Measurements from ENCODE around the gene MTHFD1L. TPM values are rescaled to one million over a fixed set of nuclear protein-coding genes. Genes with fewer than 3 reads are reported as not detected.
A peak's percentile ranks its signal among the peaks of the same experiment; 100 is the strongest.

MTHFD1L gene
- total and polyA plus RNA-seq, 2 donors (not counting 3 experiments of a cell fraction or from before 2014, with no cell fraction given): 40.2 to 120 TPM

DNA sequence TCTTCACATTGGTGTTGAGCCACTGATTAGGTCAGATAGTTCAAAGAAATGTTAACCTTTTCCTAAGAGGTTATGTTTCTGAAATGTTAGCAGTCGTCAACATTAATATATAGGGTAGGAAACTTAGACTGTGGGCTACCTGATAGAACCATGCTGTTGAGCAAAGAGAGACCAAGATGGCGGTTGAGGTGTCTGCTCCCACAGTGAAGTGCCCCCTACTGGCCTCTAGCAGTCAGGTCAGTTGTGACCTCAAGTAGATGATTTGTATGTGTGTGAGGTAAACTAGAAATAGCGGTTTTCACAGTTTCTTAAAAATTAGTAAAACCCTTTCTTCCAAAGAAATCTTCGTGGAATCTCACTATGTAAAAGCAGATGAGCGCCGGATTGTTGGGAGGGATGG is 40.3 kb downstream of the MTHFD1L start:
- Histone ChIP-seq H3K4me2 (ENCODE audit: insufficient read depth, low read length) (no peak overlapping the region), H3K27me3 (ENCODE audit: control insufficient read depth in 2 of 2, insufficient read depth in 2 of 2, low read length in 2 of 2) (no peaks in the 10 kb centered on the region), H3K36me3 (ENCODE audit: control insufficient read depth in 2 of 2, extremely low read depth in 1 of 2, insufficient read depth in 2 of 2, low read length in 2 of 2) (peaks cover 7 to 8% of the 10 kb centered on the region in 2 experiments), H3K4me1 (ENCODE audit: control insufficient read depth, extremely low read depth, insufficient read depth, low read length) (no peaks in the 10 kb centered on the region), H3K79me2 (ENCODE audit: control insufficient read depth, insufficient read depth, low read length) (peaks cover 5% of the 10 kb centered on the region), H3K27ac (ENCODE audit: insufficient read depth, low read depth, low read length) (no peak overlapping the region), H3K4me3 (replicated peaks in 1 of 3; ENCODE audit: insufficient read depth in 1 of 3, low read depth in 1 of 3, low read length in 3 of 3) (no peak overlapping the region), H3K9me1 (replicated peaks; ENCODE audit: control insufficient read depth, extremely low read depth, insufficient read depth, low read length) (no peaks in the 10 kb centered on the region), H4K20me1 (replicated peaks; ENCODE audit: control insufficient read depth, extremely low read depth, insufficient read depth, low read length) (no peaks in the 10 kb centered on the region), H3K9me3 (replicated peaks; ENCODE audit: control insufficient read depth, insufficient read depth, low read length) (no peaks in the 10 kb centered on the region), H2AFZ (ENCODE audit: low read depth, low read length) (no peak overlapping the region), H3K9ac (replicated peaks; ENCODE audit: extremely low read depth, insufficient read depth, low read length) (no peak overlapping the region)
- intact Hi-C loops (cut with micrococcal nuclease): no loop called here
- DNase-seq (ENCODE audit: low read depth, low spot score): no peak
- dilution Hi-C loops (cut with MboI; ENCODE audit: extremely low pct_ligation_motif_present, low sequenced_read_pairs): no loop called here
- ChIA-PET POLR2A (no interaction called here), CTCF (no interaction called here)
- FAIRE-seq: no peak
- TF ChIP-seq POLR2AphosphoS5 (IDR thresholded peaks at IDR 0.05; ENCODE audit: insufficient read depth, low read depth, low read length): no peak
- TF ChIP-seq POLR2A (IDR thresholded peaks at IDR 0.05; ENCODE audit: low read depth, low read length): no peak
- TF ChIP-seq GATA2 (IDR thresholded peaks at IDR 0.05; ENCODE audit: insufficient read depth, insufficient read length, low read depth, low read length): no peak
- no peak for TF ChIP-seq MYC (IDR thresholded peaks at IDR 0.05; ENCODE audit: low read depth, low read length)
- TF ChIP-seq JUN (IDR thresholded peaks at IDR 0.05; ENCODE audit: borderline replicate concordance, insufficient read depth, insufficient read length, low read depth): no peak
- TF ChIP-seq, protein P1, sequence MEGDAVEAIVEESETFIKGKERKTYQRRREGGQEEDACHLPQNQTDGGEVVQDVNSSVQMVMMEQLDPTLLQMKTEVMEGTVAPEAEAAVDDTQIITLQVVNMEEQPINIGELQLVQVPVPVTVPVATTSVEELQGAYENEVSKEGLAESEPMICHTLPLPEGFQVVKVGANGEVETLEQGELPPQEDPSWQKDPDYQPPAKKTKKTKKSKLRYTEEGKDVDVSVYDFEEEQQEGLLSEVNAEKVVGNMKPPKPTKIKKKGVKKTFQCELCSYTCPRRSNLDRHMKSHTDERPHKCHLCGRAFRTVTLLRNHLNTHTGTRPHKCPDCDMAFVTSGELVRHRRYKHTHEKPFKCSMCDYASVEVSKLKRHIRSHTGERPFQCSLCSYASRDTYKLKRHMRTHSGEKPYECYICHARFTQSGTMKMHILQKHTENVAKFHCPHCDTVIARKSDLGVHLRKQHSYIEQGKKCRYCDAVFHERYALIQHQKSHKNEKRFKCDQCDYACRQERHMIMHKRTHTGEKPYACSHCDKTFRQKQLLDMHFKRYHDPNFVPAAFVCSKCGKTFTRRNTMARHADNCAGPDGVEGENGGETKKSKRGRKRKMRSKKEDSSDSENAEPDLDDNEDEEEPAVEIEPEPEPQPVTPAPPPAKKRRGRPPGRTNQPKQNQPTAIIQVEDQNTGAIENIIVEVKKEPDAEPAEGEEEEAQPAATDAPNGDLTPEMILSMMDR (IDR thresholded peaks at IDR 0.05; ENCODE audit: extremely low read depth in 1 of 2, insufficient read depth in 1 of 2, low read depth in 1 of 2, low read length in 2 of 2): peak; percentile 30
- no TSS peak for BruUV-seq (replicated peaks)
